Measurements from ENCODE around the gene ANKRD34A. TPM values are rescaled to one million over a fixed set of nuclear protein-coding genes. Genes with fewer than 3 reads are reported as not detected.

Gene ANKRD34A
- total and polyA plus RNA-seq, 2 donors from 2014 or later = 0.37 to 0.76 TPM

- no peak for FAIRE-seq
- H3K9ac ChIP-seq (ENCODE audit: low read length in 3 of 3) = peak overlapping the region; percentile 38 to 86 (median 59)
- H3K27ac ChIP-seq (ENCODE audit: low read depth in 2 of 2, low read length in 2 of 2) = peak overlapping the region; percentile 77 to 86
These were observed 2.8 kb downstream of the ANKRD34A start for GRCh38 chr1:145961425-145962156.

GRCh38 chr1:145961109-145961424 is 3.3 kb downstream of the ANKRD34A start:
- FAIRE-seq (no peak), DNase-seq (no peak)
- intact Hi-C loops (cut with DNase I) = no loop called here
- Histone ChIP-seq H3K27ac (ENCODE audit: low read depth in 2 of 2, low read length in 2 of 2) (peak overlapping the region; percentile 77 to 86), H3K4me3 (ENCODE audit: low read length in 3 of 3) (peak overlapping the region; percentile 73 to 75 (median 74)), H3K27me3 (ENCODE audit: control insufficient read depth, insufficient read depth, low read length) (no peaks in the 10 kb centered on the region), H3K4me1 (ENCODE audit: control insufficient read depth in 2 of 3, insufficient read depth in 2 of 3, low read depth in 1 of 3, low read length in 3 of 3) (peaks cover 6 to 30% (median 15%) of the 10 kb centered on the region in 3 donors), H3K9ac (ENCODE audit: low read length in 3 of 3) (peak overlapping the region; percentile 62 to 86 (median 72)), H3K36me3 (ENCODE audit: control insufficient read depth in 2 of 3, insufficient read depth in 3 of 3, low read length in 3 of 3) (no peaks in the 10 kb centered on the region), H3K9me3 (ENCODE audit: control insufficient read depth in 2 of 3, insufficient read depth in 1 of 3, low read length in 3 of 3) (no peaks in the 10 kb centered on the region)
- TF ChIP-seq CTCF (IDR thresholded peaks at IDR 0.05; ENCODE audit: borderline replicate concordance, extremely low read depth, insufficient read depth) = no peak

More at GRCh38 chr1:145961425-145962156, 2.8 kb downstream of the ANKRD34A start:
- Histone ChIP-seq H3K9me3 (ENCODE audit: control insufficient read depth in 2 of 3, insufficient read depth in 1 of 3, low read length in 3 of 3) (no peaks in the 10 kb centered on the region), H3K27me3 (ENCODE audit: control insufficient read depth, insufficient read depth, low read length) (no peaks in the 10 kb centered on the region), H3K4me3 (ENCODE audit: low read length in 3 of 3) (peak overlapping the region; percentile 73 to 75 (median 74)), H3K36me3 (ENCODE audit: control insufficient read depth in 2 of 3, insufficient read depth in 3 of 3, low read length in 3 of 3) (no peaks in the 10 kb centered on the region), H3K4me1 (ENCODE audit: control insufficient read depth in 2 of 3, insufficient read depth in 2 of 3, low read depth in 1 of 3, low read length in 3 of 3) (peaks cover 6 to 30% (median 15%) of the 10 kb centered on the region in 3 donors)
- intact Hi-C loops (cut with DNase I) = no loop called here
- no peak for TF ChIP-seq CTCF (IDR thresholded peaks at IDR 0.05; ENCODE audit: borderline replicate concordance, extremely low read depth, insufficient read depth)
- DNase-seq = peak; percentile 45 to 86 (median 73)

GRCh38 chr1:145960468-145961108 is 3.8 kb downstream of the ANKRD34A start:
- Histone ChIP-seq H3K9ac (ENCODE audit: low read length in 3 of 3) (peak overlapping the region; percentile 62 to 86 (median 72)), H3K4me3 (ENCODE audit: low read length in 3 of 3) (peak overlapping the region; percentile 73 to 75 (median 74)), H3K36me3 (ENCODE audit: control insufficient read depth in 2 of 3, insufficient read depth in 3 of 3, low read length in 3 of 3) (no peaks in the 10 kb centered on the region), H3K4me1 (ENCODE audit: control insufficient read depth in 2 of 3, insufficient read depth in 2 of 3, low read depth in 1 of 3, low read length in 3 of 3) (peaks cover 6 to 32% (median 15%) of the 10 kb centered on the region in 3 donors), H3K27me3 (ENCODE audit: control insufficient read depth, insufficient read depth, low read length) (no peaks in the 10 kb centered on the region), H3K9me3 (ENCODE audit: control insufficient read depth in 2 of 3, insufficient read depth in 1 of 3, low read length in 3 of 3) (no peaks in the 10 kb centered on the region), H3K27ac (ENCODE audit: low read depth in 2 of 2, low read length in 2 of 2) (peak overlapping the region; percentile 77 to 86)
- FAIRE-seq (no peak), DNase-seq (peak; percentile 84 to 95 (median 92))
- intact Hi-C loops (cut with DNase I) = no loop called here
- peak; percentile 2 for TF ChIP-seq CTCF (IDR thresholded peaks at IDR 0.05; ENCODE audit: borderline replicate concordance, extremely low read depth, insufficient read depth)
